ENCODE results near the gene GABPB2.

GABPB2 gene

DNA sequence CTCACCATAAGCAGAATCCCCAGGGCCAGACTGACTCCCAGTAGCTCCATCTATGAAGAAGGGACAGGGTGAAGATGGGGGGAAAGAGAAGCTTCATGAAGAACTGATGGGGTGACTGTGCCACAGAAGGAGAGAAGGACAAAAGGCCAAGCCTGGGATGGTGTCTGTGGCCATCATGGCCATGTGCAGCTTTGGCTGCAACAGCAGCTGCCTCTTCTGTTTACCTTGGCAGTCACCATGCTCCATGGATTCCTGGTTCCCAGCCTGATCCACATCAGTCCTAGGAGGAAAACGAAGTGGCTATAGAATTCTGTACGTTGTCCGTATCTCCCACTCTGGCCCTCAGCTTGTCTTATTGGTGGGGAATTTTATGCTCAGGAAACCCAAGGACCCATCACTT is 63.8 kb downstream of the GABPB2 start:
- no peak for DNase-seq

DNA sequence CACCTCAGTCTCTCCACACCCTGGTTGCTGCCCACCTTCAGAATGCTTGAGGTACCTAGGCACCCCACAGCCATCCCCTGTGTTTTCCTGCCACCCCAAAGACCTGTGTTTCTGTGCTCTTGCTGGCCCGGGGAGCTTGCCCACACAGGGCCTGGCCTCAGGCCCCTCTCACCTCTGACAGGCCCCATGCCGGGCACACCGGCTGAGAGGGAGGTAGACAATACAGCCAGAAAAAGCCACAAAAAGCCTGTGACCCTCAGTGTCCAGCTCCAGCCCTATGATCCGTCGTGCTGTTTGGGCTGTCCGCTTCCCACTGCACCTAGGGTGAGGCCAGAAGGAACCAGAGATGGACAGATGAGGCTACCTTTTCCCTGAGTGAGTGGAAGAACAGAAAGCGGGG is 64.4 kb downstream of the GABPB2 start:
- DNase-seq: no peak

DNA sequence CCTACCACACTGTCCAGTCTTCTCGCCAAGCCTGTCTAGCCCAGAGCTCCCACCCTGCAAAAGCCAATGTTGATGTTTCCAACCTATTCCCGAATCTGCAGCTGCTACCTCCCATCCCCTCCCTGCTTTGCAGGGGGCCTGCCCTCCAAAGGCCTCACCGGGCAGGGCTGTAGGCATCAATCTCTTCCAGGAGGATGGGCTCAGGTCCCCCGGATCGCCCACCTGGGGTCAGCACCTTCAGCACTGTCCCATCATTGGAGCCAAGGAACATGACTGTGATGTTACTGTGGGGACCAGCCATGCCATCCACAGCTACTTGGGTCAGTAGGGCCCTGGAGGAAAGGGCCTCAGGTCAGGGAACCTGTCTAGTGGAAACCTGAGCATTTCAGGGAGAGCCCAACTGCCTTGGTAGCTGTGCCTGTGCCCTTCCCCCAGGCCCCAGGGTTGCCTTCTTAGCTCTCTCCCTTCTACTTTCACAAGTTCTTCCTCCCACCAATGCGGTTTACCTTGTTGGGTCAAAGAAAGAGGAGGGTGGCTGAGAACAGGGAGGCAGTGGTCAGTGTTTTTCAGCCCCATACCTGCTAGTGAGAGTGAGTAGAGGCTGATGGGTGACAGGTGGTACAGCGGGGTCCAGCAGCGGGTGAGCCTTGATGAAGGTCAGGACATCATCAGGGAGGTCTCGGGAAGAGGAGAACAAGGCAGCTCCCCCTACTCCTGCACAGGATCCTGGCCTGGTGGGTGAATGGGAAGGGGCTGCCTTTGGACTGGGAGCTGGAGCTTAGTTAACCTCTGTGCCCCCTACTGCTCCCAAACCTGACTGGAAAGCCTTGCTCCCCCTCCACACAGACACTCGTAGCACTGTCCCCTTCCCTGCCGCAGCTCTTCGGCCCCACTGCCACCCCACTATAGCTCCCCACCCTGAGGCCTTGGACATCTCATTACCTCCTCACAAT is 65.1 kb downstream of the GABPB2 start:
- DNase-seq: no peak

DNA sequence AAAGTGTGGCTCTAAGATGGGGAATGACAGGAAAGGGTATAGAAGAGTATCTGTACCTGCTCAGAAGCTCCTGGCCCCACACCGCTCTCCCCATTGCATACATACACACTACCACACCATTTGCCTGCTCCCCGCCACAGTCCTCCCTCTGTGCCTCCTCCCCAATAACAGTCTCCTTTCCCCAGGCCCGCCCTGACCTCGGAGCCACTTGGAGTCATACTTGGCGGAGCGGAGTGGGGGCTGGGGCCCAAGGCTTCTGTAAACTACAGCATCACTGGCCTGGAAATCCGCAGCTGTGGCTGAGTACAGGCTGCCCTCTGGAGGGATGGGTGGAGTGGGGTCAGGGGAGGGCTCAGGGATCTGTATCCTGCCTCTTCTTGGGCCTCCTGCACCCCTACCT is 67.2 kb downstream of the GABPB2 start:
- DNase-seq: no peak

DNA sequence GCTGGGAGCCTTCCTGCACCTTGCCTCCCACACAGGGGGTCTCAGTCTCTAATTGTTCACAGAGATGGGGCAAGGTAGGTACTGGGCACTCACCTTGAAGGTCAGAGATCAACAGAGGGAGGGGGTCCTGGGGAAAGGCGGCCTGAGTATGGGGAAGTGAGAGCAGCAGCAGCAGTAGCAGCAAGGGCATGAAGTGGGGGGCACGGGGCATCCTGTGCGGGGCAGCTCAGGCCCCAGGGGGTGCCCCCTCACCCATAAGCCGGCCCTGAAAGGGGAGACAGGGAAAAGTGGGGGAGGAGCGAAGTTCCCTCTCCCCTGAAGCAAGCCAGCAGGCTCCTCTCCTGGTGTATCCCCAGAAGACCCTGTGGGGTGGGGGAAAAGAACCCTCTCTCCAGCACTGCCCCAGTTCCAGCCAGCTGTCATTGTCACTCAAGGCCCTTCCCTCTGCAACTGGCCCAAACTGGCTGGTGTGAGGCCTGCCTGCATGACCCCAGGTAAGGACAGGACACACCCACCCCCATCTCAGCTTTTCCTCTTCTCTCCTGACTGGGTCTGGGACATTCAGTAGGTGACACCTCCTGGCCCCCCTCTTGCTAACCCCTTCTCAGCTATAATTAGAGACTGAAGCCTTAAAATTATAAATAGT is 72.0 kb downstream of the GABPB2 start:
- no peak for DNase-seq

DNA sequence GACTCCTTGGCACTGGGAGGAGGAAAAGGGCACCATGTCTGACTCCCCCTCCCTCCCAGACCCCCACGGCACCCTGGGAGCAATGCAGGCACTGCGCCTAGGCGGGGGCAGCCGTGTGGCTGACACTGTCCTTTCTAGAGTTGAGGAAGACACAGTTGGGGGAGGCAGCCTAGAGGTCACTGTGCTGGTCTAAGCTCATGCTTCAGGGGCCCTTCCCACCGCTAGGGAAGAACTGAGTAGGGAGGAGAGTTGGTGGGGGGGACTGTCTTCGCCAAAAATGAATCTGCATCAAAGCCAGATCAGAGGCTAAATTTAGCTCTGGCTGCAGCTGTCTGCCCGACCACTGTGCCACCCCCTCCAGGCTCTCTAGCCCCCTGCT is 72.5 kb downstream of the GABPB2 start:
- DNase-seq: no peak

DNA sequence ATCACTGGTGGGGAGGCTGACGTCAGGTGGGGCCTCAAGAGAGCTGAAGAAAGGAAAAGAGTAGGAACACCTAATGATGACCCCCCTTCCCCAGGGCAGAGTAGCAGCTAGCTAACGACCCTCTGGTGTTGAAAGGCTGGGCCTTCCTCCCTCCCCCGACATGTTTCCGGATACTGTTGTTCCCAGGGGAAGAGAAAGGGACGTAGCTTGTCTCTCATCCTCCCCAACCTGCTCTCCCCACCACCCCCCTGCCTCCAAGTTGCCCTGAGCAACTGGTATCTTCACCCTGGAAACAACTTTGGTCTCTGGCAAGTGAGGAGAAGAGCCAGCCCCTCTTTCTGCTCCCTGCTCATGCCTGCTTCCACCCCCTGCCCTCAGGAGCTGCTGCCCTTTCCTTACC is 73.4 kb downstream of the GABPB2 start:
- no peak for DNase-seq

DNA sequence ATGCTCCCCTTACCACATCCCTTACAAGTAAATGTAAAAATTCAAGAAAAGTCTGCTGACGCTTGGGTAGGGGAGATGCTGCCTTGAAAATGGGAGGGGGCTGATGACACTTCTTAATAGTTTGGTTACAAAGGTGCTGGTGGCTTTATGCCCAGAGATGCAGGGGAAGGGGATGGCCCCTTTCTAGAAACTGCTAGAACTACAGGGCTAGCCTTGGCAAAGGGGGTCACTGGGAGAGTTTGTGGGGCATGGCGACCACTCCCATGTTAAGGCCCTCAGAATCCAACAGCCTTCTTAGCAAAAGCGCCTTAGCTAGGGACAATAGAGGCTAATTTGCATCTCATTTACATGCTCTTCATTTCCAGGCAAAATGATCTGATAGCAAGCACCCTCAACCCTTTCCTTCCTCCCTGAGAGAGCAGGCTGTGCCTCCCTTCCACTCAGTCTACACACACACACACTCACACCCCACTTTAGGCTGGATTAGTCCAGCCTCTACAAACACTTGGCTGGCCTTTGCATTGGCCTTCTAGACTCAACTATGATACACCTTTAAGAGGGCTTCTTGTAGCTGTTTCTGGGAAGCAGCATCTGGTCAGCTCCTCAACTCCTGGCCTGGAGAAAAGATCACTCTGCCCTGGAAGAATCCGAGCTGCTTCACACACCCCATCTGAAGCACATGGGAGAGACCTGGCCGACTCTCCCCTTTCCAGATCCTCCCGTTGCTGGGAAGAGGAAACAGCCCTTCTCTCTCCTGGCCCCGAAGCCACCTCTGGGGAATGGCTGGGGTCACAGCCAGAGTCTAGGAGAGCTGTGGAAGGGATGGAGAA is 74.1 kb downstream of the GABPB2 start:
- DNase-seq: no peak

DNA sequence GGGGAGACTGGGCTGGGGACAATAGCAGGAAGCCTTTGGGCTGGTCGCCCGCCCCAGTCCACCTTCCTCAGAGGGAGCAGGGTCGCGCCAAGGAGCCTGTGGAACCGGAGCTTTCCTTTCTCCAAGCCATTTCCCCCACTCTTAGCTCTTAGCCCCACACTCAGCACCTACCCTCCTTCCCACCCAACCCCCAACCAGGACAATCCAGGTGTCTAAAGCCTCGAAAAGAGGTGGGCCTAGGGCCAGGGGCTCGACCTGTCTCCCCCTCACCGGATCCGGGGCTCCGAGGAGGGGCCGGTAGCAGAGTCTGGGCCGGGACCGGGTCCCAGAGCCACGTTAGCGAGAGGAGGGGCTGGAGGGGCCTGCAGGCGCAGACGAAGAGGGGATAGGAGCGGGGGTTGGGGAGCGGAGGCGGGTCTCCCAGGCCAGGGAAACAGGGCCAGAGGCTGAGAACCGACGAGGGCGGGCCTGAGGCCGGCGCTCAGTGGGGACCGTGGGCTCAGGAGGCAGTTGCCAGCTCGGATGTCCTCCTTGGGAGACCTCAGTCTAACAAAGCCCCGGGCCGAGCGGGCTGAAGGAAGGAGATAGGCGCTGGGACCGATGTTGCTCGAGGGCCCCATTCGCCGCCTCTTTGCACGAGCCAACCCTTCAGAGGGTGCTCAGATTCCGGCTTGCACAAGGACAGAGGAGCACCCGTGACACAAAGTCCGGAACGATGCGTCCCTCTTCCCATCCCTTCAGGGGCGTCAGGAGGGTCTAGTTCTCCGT is 74.9 kb downstream of the GABPB2 start:
- no peak for DNase-seq

DNA sequence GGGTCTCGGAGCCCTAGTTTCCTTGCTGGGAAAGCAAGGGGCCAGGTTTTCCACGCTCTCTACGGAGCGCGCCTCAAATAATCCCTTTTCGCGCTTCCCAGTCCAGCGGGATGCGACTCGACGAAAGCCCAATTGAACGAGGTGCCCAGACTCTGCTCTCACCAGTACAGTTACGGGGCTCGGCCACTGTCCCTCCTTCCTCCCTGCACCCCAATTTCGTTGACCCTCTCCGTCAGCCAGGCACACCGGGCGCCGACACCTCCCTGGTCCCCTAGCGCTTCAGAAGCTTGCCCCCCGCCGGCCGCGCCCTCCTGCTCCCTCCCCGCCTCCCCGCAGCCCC is 75.5 kb downstream of the GABPB2 start:
- DNase-seq: no peak

DNA sequence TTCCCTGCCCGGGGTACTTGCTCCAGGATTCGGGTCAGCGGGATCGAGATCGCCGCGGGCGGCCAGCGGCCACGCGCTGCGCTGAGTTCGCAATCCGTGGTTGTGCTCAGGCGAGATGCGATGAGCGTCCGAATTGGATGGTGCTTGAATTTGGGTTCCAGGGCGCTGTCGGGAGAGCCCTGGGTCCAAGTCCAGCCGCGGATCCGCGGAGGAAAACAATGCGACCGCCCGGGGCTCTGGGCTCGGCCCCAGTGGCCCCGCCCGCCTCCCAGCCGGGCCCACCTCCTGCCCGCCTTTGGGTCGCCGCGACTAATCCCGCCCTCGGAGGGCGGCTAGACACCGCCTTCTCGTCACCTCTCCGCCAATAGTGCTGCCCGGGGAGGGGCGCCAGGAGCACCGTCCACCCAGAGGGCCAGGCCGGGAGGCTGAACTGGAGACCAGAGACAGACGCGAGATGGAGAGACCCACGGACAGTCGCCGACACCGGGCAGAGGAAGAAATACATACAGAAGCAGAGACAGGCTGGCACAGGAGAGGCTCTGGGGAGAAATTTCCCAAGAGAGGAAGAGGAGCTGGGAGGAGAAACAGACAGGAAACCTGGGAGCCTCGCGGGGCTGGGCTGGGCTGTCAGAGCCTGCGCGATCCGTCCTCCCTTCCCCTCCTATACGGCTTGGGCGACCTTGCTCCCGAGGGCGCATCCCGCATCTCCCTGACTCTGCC is 76.0 kb downstream of the GABPB2 start, which contains the start of gene SEMA6C:
Gene SEMA6C, minus strand, starts transcription at position 220 of the 720 bp plus-strand sequence. CDS start 4,010 bp downstream, outside the sequence.
- peak; percentile 36 for DNase-seq

DNA sequence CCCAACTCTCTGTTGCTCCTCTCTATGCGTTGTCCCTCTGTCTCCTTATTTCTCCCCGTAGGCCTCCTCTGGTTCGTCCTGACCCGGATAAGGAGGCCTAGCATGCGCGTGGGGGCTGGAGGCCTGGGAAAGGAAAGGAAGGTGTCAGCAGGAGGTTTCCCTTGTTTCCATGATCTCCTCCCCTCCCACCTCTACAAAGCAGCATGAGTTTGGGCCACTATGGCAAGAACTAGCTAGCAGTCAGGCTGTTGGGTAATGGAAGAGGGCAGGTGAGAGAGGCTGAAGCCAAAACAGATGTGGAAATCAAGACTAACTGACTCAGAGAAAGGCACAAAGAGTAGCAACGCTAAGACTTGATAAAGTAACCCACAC is 76.6 kb downstream of the GABPB2 start:
- no peak for DNase-seq

DNA sequence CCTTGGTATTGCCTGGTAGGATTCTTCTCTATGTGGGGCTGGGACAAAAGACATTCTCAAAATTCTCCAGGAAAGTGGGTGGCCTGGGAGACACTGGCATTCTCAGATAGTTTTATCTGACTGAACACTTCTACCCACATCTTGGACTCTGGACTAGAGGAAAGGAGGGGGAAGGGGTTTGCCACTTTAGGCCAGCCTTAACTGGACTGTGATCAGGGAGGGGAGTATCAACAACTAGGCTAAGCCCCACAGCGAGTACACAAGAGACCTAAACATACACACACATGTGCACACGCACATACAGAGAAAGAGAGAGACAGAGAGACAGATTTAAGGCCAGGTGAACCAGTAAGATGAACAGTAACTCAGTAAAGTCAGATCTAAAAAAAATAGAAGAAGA is 77.1 kb downstream of the GABPB2 start:
- no peak for DNase-seq

DNA sequence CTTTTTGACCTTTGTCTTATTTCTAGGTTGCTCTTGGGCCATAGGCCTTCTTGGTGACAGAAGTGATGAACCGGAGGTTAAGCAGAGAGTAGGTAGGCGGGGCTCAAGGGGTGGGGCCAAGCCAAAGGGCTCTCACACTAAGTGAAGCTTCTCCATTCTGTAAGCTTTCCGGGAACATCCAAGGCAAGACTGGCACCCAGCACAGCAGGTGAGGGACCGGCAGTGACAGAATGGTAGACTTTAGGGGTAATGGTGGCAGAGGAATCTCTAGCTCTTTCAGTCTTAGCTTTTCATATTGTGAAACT is 85.9 kb downstream of the GABPB2 start, which contains the start of gene TNFAIP8L2:
Gene TNFAIP8L2, plus strand, starts transcription at position 135 of the 305 bp plus-strand sequence. CDS start 2,049 bp downstream, outside the sequence.
- DNase-seq: no peak

DNA sequence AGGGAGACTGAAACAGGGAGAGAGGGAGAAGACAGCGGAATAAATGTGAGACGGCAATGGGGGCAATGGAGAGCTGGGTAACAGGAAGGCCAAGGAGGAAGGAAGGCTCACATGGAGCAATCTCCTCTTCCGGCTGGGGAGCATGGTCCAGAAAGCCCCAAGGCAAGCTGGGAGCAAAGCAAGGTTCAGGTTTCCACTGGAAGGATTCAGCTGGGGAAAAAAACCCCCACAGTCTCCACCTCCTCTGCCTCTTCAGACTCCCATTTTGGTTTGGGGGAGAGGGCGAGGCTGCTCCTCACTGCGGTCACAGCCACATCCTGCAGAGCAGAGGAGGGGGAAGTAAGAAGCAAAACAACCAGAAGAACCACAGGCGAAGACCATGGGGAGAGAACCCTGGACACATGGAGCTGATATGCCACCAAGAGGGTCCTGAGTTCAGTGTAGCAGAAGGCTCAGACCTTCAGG is 86.5 kb downstream of the GABPB2 start:
- DNase-seq: no peak

DNA sequence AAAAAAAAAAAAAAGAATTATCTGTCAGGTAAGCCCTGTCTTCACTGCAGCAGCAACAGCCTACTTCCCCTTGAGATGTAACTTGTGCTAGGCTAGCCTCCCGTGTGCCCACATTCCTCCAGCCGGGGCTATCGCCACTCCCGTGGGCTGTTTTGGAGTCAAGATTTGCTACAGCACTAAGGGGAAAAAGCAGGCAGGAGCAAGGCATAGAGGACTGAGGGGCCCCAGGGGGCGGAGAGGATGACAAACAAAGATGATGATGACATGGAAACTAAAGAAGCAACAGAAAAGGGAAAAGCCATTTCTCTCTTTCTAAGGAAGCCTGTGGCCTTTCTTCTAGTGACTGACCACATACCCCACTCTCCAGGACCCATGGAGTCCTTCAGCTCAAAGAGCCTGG is 87.8 kb downstream of the GABPB2 start:
- DNase-seq: no peak

DNA sequence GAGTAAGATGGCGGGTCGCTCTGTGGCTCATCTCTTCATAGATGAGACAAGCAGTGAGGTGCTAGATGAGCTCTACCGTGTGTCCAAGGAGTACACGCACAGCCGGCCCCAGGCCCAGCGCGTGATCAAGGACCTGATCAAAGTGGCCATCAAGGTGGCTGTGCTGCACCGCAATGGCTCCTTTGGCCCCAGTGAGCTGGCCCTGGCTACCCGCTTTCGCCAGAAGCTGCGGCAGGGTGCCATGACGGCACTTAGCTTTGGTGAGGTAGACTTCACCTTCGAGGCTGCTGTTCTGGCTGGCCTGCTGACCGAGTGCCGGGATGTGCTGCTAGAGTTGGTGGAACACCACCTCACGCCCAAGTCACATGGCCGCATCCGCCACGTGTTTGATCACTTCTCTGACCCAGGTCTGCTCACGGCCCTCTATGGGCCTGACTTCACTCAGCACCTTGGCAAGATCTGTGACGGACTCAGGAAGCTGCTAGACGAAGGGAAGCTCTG is 88.2 kb downstream of the GABPB2 start:
- no peak for DNase-seq

DNA sequence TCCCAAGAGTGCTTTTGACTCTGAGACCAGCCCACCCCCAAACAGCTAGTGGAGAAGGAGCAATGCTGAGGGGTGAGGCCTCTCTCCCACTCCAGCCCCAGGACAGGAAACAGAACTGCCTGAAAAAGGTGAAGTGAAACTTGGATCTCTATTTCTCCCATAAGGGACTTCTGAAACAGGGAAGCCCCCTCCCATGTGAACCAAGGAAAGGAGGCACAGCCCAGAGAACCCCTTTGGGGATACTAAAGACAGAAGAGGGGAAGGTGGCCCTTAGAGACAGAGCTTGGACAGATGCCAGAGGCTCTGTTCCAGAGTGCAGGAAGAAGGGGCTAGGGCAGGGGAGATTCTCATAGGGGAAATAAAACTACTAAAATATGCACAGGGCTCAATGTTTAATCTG is 88.8 kb downstream of the GABPB2 start:
- no peak for DNase-seq

DNA sequence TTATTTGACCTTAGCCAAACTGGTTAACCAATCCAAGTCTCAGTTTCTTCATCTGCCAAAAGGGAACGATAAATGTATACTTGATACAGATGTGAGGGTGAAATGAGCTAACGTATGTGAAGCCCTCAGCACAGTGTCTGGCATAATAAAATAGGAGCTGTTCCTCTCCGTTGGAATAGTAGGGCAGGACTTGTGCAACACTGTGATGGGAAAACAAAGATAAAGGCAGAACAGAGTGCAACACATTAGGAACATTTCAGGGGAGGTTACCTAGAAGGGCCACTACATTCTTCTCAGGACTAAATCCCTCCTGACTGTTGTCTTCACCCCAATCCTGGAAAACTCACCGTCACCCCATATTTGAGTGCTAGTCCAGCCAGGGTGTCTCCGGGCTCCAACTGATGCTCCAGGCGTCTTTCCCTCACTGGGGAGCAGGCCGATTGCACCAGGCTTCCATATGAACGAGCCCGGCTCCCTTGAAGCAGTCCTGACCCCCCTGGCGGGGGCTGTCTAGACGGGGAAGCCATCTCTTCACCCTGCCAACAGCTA is 94.2 kb downstream of the GABPB2 start:
- no peak for DNase-seq

DNA sequence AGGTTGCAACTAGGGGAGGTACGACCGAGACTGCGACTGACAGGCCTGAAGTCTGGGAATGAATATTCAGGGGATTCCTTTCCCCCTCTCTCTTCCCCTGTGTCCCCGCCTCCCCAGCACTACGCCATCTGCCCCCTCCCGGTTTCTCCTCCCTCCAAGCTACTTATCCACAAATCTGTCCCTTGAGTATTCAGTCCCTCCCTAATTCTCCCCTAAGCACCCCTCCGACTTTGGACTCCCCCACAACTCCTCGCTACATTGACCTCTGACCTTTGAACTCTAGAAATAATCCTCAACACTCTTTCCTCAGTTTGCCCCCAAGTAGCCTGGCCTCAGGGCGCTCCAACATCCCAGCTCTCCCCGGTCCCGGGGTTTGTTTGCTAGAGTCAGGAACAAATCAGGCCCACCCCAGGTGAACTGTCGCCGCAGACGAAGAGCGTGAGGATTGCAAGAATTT is 94.7 kb downstream of the GABPB2 start:
- DNase-seq: no peak

All from cortex of kidney (tissue), 1 donor.